ENCODE data around the gene ZDHHC8. TPM values are rescaled to one million over a fixed set of nuclear protein-coding genes. Genes with fewer than 3 reads are reported as not detected.

The ZDHHC8 gene
- polyA plus RNA-seq, 1 donor (not counting 4 experiments of a cell fraction or from before 2014, with no cell fraction given), result 16.0 TPM

GRCh38 chr22:20089977-20090729 is 41.5 kb upstream of the ZDHHC8 start:
- H3K4me1 ChIP-seq (ENCODE audit: control insufficient read depth, extremely low read depth, insufficient read depth, low read length), result no peaks in the 10 kb centered on the region
- no peak overlapping the region for H3K27ac ChIP-seq (ENCODE audit: control insufficient read depth, insufficient read depth, low read length)
- H4K20me1 ChIP-seq (ENCODE audit: control insufficient read depth, extremely low read depth, insufficient read depth, low read length), result peaks cover 6% of the 10 kb centered on the region
- no peak overlapping the region for H3K4me3 ChIP-seq (ENCODE audit: control insufficient read depth in 2 of 3, extremely low read depth in 1 of 3, insufficient read depth in 2 of 3, low read depth in 1 of 3, low read length in 3 of 3)
- H3K4me2 ChIP-seq (ENCODE audit: control insufficient read depth, extremely low read depth, insufficient read depth, low read depth, low read length), result no peak overlapping the region
- DNase-seq (ENCODE audit: low read depth, low spot score), result no peak
- H3K79me2 ChIP-seq (ENCODE audit: control insufficient read depth, insufficient read depth, low read length), result peaks cover 31% of the 10 kb centered on the region
- no peak overlapping the region for H2AFZ ChIP-seq (ENCODE audit: control insufficient read depth, low read length)
- FAIRE-seq, result no peak
- H3K9me3 ChIP-seq (ENCODE audit: control insufficient read depth, low read depth, low read length), result no peaks in the 10 kb centered on the region
- H3K9me1 ChIP-seq (ENCODE audit: control insufficient read depth, extremely low read depth, insufficient read depth, low read length), result no peaks in the 10 kb centered on the region
- no peak for TF ChIP-seq CTCF (optimal IDR thresholded peaks at IDR 0.05 in 1 of 3, IDR thresholded peaks at IDR 0.05 in 1 of 3, conservative IDR thresholded peaks at IDR 0.05 in 1 of 3; ENCODE audit: extremely low read depth in 1 of 3, insufficient read depth in 2 of 3, low read length in 3 of 3)
- no peak for TF ChIP-seq EZH2 (IDR thresholded peaks at IDR 0.05; ENCODE audit: low read length)
- dilution Hi-C loops (cut with MboI; ENCODE audit: extremely low pct_ligation_motif_present, low sequenced_read_pairs), result no loop called here
- H3K9ac ChIP-seq (ENCODE audit: control insufficient read depth, extremely low read depth, insufficient read depth, low read length), result no peak overlapping the region
- H3K27me3 ChIP-seq (ENCODE audit: control insufficient read depth, extremely low read depth, insufficient read depth, low read length), result no peaks in the 10 kb centered on the region
- peaks cover 61 to 76% of the 10 kb centered on the region in 2 experiments for H3K36me3 ChIP-seq (ENCODE audit: control insufficient read depth in 2 of 2, extremely low read depth in 1 of 2, insufficient read depth in 2 of 2, low read length in 2 of 2)

- dilution Hi-C loops (cut with MboI; ENCODE audit: extremely low pct_ligation_motif_present, low sequenced_read_pairs), result no loop called here
These were observed 40.8 kb upstream of the ZDHHC8 start for GRCh38 chr22:20090730-20091240.

More at GRCh38 chr22:20090730-20091240, 40.8 kb upstream of the ZDHHC8 start:
- no peak for TF ChIP-seq EZH2 (IDR thresholded peaks at IDR 0.05; ENCODE audit: low read length)
- TF ChIP-seq CTCF (optimal IDR thresholded peaks at IDR 0.05 in 1 of 3, IDR thresholded peaks at IDR 0.05 in 1 of 3, conservative IDR thresholded peaks at IDR 0.05 in 1 of 3; ENCODE audit: extremely low read depth in 1 of 3, insufficient read depth in 2 of 3, low read length in 3 of 3), result no peak
- no peak overlapping the region for H3K4me2 ChIP-seq (ENCODE audit: control insufficient read depth, extremely low read depth, insufficient read depth, low read depth, low read length)
- H3K27me3 ChIP-seq (ENCODE audit: control insufficient read depth, extremely low read depth, insufficient read depth, low read length), result no peaks in the 10 kb centered on the region
- H3K27ac ChIP-seq (ENCODE audit: control insufficient read depth, insufficient read depth, low read length), result no peak overlapping the region
- H3K36me3 ChIP-seq (ENCODE audit: control insufficient read depth in 2 of 2, extremely low read depth in 1 of 2, insufficient read depth in 2 of 2, low read length in 2 of 2), result peaks cover 64 to 75% of the 10 kb centered on the region in 2 experiments
- H3K9me3 ChIP-seq (ENCODE audit: control insufficient read depth, low read depth, low read length), result no peaks in the 10 kb centered on the region
- DNase-seq (ENCODE audit: low read depth, low spot score), result no peak
- peaks cover 6% of the 10 kb centered on the region for H4K20me1 ChIP-seq (ENCODE audit: control insufficient read depth, extremely low read depth, insufficient read depth, low read length)
- no peaks in the 10 kb centered on the region for H3K9me1 ChIP-seq (ENCODE audit: control insufficient read depth, extremely low read depth, insufficient read depth, low read length)
- H3K9ac ChIP-seq (ENCODE audit: control insufficient read depth, extremely low read depth, insufficient read depth, low read length), result no peak overlapping the region
- H3K4me3 ChIP-seq (ENCODE audit: control insufficient read depth in 2 of 3, extremely low read depth in 1 of 3, insufficient read depth in 2 of 3, low read depth in 1 of 3, low read length in 3 of 3), result no peak overlapping the region
- FAIRE-seq, result no peak
- H3K79me2 ChIP-seq (ENCODE audit: control insufficient read depth, insufficient read depth, low read length), result peaks cover 25% of the 10 kb centered on the region
- no peak overlapping the region for H2AFZ ChIP-seq (ENCODE audit: control insufficient read depth, low read length)
- H3K4me1 ChIP-seq (ENCODE audit: control insufficient read depth, extremely low read depth, insufficient read depth, low read length), result no peaks in the 10 kb centered on the region
